ACHN (cell line): ENCODE measurements around the gene BRIP1.
"Not testable (repeated sequence)": the region's sequence is repeated elsewhere in the genome, so short reads cannot be mapped to it uniquely, and the experiment has no call there.

Source experiments
- DNase-seq: peaks from one replicate; pipeline ENCODE4 v3.0.0-alpha.2; 2015
- in situ Hi-C: cut with HindIII; loops from 2 replicates; pipeline ENCODE4 v1.10.0; 2017; ENCODE audit warnings: low sequenced_read_pairs, low pct_ligation_motif_present, low pct_unique_long_range_greater_than_20kb

Gene BRIP1

GRCh38 chr17:61784510-61784909, 78.8 kb downstream of the BRIP1 start:
- no peak for DNase-seq
- in situ Hi-C loops, result no loop called here

GRCh38 chr17:61783556-61784304, 79.6 kb downstream of the BRIP1 start:
- DNase-seq, result no peak
- in situ Hi-C loops, result no loop called here

GRCh38 chr17:61783120-61783519, 80.2 kb downstream of the BRIP1 start:
- DNase-seq, result no peak
- in situ Hi-C loops, result no loop called here

GRCh38 chr17:61782683-61783082, 80.6 kb downstream of the BRIP1 start:
- no peak for DNase-seq
- in situ Hi-C loops, result no loop called here

DNA sequence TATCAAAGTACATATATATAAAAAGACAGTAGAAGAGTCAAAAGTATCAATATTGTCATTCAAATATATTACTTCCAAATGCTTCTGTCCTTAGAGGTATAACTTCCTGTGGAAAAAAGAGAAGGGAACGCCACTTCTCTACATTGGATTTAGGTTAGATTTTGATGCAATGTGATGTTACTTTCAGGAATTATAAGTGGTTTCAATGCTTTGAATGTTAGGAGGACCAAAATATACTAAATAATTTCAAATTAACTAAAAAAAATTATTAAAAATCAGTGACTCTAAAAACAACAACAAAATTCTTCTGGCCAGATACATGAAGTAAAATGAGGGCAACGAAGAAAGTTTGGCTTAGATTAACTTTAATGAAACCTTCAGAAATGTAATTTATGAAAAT, 88.0 kb downstream of the BRIP1 start:
- DNase-seq, result no peak
- in situ Hi-C loops, result no loop called here

GRCh38 chr17:61774724-61775123, 88.6 kb downstream of the BRIP1 start:
- no peak for DNase-seq
- in situ Hi-C loops, result no loop called here

DNA sequence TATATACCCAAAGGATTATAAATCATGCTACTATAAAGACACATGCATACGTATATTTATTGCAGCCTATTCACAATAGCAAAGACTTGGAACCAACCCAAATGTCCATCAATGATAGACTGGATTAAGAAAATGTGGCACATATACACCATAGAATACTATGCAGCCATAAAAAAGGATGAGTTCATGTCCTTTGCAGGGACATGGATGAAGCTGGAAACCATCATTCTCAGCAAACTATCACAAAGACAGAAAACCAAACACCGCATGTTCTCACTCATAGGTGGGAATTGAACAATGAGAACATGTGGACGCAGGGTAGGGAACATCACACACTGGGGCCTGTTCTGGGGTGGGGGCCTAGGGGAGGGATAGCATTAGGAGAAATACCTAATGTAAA, 89.2 kb downstream of the BRIP1 start:
- DNase-seq, in situ Hi-C loops: not testable (repeated sequence)

GRCh38 chr17:61770752-61771533, 92.4 kb downstream of the BRIP1 start:
- in situ Hi-C loops, result no loop called here
- no peak for DNase-seq

- in situ Hi-C loops, result no loop called here
- no peak for DNase-seq
Measured at GRCh38 chr17:61770043-61770442, 93.3 kb downstream of the BRIP1 start.

DNA sequence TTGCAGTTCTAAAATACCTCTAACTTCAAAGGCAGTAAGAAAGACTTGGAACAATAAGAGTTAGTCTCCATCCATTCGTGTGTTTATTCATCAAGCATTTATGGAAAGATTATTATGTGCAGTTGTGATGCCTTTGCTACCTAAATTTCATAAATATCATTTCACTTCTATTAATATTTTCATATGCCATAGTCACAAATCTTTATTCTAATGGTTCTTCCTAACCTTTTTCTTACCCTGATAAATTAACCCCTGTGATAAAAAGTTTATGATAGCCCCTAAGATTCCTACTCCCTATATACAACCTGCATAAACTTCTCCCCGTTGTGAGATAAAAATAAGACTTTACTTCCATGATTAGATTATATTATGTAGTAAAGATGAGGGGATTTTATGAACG, 94.9 kb downstream of the BRIP1 start:
- DNase-seq, result no peak
- in situ Hi-C loops, result no loop called here

GRCh38 chr17:61766520-61766919, 96.8 kb downstream of the BRIP1 start:
- DNase-seq, result no peak
- in situ Hi-C loops, result no loop called here

DNA sequence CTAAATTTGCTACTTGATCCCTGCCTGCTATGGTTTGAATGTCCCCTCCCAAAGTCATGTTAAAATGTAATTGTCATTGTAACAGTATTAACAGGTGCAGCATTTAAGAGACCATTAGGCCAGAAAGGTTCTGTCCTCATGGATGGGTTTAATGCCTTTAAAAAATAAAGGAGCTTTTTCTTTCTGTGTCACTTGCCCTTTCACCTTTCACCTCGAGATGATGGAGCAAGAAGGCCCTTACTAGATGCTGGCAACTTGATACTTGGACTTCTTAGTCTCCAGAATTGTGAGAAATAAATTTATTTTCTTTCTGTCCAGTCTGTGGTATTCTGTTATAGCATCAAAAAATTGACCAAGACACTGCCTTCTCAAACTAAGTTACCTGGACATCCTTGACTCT, 98.5 kb downstream of the BRIP1 start:
- DNase-seq, result no peak
- in situ Hi-C loops, result no loop called here

DNA sequence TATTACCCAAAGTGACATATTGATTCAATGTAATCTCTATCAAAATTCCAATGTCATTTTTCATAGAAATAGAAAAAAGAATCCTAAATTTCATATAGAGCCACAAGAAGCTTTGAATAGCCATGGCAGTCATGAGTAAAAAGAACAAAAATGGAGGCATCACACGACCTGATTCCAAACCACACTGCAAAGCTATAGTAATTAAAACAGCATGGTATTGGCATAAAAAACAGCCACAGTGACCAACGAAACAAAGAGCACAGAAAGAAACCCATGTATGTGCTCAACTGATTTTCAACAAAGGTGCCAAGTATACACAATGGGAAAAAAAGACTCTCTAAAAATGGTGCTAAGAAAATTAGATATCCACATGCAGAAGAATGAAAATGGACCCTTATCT, 101.5 kb downstream of the BRIP1 start:
- in situ Hi-C loops, result no loop called here
- no peak for DNase-seq

GRCh38 chr17:61759362-61759761, 104.0 kb downstream of the BRIP1 start:
- no peak for DNase-seq
- in situ Hi-C loops, result no loop called here

DNA sequence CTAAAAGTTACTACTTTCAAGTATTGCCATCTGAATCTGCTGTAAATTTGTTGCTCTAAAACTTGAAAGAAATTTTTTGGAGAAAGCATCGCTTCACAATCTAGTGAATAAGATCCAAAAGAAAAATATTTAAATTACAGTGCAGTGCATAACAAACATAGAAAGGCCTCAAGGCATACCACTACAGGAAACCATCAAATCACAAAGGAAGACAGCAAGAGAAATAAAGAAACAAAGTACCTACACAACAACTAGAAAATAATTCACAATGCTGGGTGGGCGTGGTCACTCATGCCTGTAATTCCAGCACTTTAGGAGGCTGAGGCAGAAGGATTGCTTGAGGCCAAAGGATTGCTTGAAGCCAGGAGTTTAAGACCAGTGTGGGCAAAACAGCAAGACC, 104.9 kb downstream of the BRIP1 start:
- in situ Hi-C loops, result no loop called here
- no peak for DNase-seq

DNA sequence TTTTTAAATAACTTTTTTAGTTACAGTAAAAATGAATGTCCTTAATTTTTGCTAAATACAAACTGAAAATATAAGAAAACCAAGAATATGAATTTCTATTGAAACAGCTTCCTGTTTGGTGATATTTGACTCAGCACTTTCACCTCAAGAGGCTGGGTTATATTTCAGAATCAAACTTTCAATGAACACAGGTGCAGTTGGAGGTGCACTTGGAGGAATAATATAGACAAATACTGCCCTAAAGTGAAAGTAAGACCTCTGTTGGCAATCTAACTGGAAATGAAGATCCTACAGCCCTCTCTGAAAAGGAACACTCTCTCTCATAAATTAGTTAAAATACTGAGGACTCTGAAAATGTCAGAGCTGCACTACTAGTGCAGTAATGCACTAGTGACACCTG, 106.2 kb downstream of the BRIP1 start:
- in situ Hi-C loops, result no loop called here
- no peak for DNase-seq

DNA sequence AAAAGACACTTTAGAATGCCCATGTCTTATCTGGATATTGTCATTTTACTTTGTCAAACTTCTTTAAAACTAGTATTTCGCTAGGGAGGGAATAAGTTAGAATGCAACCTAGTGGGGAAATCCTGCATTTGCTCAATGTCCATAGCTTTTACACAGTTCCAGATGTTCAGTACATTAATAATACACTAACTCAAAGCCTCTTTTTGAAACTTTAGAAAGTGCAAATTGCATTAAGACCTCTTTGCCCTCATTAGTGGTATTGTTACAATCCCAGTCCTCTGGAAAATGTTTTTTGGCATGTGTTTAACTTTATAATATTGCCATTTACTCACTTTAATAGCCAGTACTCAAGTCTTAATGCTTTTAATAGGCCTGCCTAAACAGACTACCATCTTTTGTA, 106.8 kb downstream of the BRIP1 start:
- no peak for DNase-seq
- in situ Hi-C loops, result no loop called here

GRCh38 chr17:61755668-61756067, 107.7 kb downstream of the BRIP1 start:
- in situ Hi-C loops, result no loop called here
- DNase-seq, result no peak

DNA sequence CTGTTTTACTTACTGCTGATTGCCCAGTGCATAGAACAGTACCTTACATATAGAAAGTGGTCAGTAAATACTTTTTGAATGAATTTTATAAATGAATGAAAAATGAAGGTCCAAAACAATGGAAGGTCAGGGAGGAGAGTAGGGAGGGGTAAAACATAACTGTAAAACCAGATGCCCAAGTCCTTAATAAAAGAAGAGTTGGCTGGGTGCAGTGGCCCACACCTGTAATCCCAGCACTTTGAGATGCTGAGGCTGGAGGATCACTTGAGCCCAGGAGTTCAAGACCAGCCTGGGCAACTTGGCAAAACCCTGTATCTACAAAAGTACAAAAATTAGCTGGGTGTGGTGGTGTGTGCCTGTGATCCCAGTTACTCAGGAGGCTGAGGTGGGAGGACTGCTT, 108.2 kb downstream of the BRIP1 start:
- no peak for DNase-seq
- in situ Hi-C loops, result no loop called here

- in situ Hi-C loops, result no loop called here
- DNase-seq, result no peak
Measured at GRCh38 chr17:61754124-61754523, 109.2 kb downstream of the BRIP1 start.
